Fibroblast of lung (primary cell): Measurements from ENCODE around the gene MGAT4A.

Experiments used
- EZH2 ChIP-seq: IDR thresholded peaks from 2 replicates; pipeline ENCODE4 v1.5.1; 2012; ENCODE audit warnings: low read length, control low read depth, mild to moderate bottlenecking; ENCODE audit errors: missing control alignments
- TF ChIP-seq, protein P1 (sequence below), 2 donors: IDR thresholded peaks in 1 of 2; conservative IDR thresholded peaks in 1 of 2; 1 replicate in 1 of 2; 2 replicates in 1 of 2; pipeline ENCODE4 v1.5.1; 2011 to 2012; ENCODE audit warnings: low read length in 2 of 2, control low read depth in 1 of 2, inconsistent platforms in 1 of 2, low read depth in 1 of 2, mild to moderate bottlenecking in 1 of 2

DNA sequence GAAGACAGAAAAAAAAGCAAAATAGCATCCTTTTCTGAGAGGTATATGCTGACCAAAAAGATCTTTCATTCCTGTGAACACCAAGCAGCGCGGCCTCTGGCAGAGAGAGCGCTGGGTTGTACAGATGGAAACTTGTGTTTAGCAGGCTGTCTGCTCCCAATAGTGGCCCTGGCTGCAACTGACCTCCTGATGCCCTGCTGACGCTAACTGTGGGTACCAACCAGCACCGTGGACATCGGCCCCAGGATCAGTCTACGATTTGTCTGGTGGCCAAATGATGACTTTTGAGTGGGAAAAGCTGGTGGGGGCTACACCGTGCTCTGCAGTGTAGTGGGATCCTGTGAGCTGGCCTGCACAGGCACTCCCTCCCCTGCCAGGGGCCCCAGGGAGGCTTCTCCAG lies 138.4 kb downstream of the MGAT4A start:
- TF ChIP-seq, protein P1, sequence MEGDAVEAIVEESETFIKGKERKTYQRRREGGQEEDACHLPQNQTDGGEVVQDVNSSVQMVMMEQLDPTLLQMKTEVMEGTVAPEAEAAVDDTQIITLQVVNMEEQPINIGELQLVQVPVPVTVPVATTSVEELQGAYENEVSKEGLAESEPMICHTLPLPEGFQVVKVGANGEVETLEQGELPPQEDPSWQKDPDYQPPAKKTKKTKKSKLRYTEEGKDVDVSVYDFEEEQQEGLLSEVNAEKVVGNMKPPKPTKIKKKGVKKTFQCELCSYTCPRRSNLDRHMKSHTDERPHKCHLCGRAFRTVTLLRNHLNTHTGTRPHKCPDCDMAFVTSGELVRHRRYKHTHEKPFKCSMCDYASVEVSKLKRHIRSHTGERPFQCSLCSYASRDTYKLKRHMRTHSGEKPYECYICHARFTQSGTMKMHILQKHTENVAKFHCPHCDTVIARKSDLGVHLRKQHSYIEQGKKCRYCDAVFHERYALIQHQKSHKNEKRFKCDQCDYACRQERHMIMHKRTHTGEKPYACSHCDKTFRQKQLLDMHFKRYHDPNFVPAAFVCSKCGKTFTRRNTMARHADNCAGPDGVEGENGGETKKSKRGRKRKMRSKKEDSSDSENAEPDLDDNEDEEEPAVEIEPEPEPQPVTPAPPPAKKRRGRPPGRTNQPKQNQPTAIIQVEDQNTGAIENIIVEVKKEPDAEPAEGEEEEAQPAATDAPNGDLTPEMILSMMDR (conservative IDR thresholded peaks at IDR 0.05 in 1 of 2, IDR thresholded peaks at IDR 0.05 in 1 of 2; ENCODE audit: low read depth in 1 of 2, low read length in 2 of 2) = no peak
- no peak for TF ChIP-seq EZH2
